ENCODE measurements around the gene PTPRQ. TPM values are rescaled to one million over a fixed set of nuclear protein-coding genes. Genes with fewer than 3 reads are reported as not detected.

PTPRQ gene
- total RNA-seq, 1 donor from 2014 or later, result not detected

- DNase-seq (ENCODE audit: low read depth), result peak; percentile 58
- FAIRE-seq, result no peak
- Histone ChIP-seq H3K27me3 (ENCODE audit: control insufficient read depth, insufficient read depth, low read length) (no peaks in the 10 kb centered on the region), H3K36me3 (ENCODE audit: control insufficient read depth, insufficient read depth, low read length) (no peaks in the 10 kb centered on the region), H3K4me3 (ENCODE audit: low read depth, low read length) (no peak overlapping the region)
- peak; percentile 47 for TF ChIP-seq CTCF (IDR thresholded peaks at IDR 0.05; ENCODE audit: insufficient read depth, low read length, severe bottlenecking)
Measured at GRCh38 chr12:80412343-80412953, 31.6 kb upstream of the PTPRQ start.

- Histone ChIP-seq H3K36me3 (ENCODE audit: control insufficient read depth, insufficient read depth, low read length) (no peaks in the 10 kb centered on the region), H3K27me3 (ENCODE audit: control insufficient read depth, insufficient read depth, low read length) (no peaks in the 10 kb centered on the region), H3K4me3 (ENCODE audit: low read depth, low read length) (no peak overlapping the region)
- no peak for DNase-seq (ENCODE audit: low read depth)
- TF ChIP-seq CTCF (IDR thresholded peaks at IDR 0.05; ENCODE audit: insufficient read depth, low read length, severe bottlenecking), result no peak
- FAIRE-seq, result no peak
Measured at GRCh38 chr12:80413462-80413861, 30.6 kb upstream of the PTPRQ start.

GRCh38 chr12:80415466-80415865 lies 28.6 kb upstream of the PTPRQ start:
- Histone ChIP-seq H3K36me3 (ENCODE audit: control insufficient read depth, insufficient read depth, low read length) (no peaks in the 10 kb centered on the region), H3K4me3 (ENCODE audit: low read depth, low read length) (no peak overlapping the region), H3K27me3 (ENCODE audit: control insufficient read depth, insufficient read depth, low read length) (no peaks in the 10 kb centered on the region)
- DNase-seq (ENCODE audit: low read depth), result no peak
- no peak for FAIRE-seq
- no peak for TF ChIP-seq CTCF (IDR thresholded peaks at IDR 0.05; ENCODE audit: insufficient read depth, low read length, severe bottlenecking)

GRCh38 chr12:80419644-80420043 lies 24.4 kb upstream of the PTPRQ start:
- Histone ChIP-seq H3K36me3 (ENCODE audit: control insufficient read depth, insufficient read depth, low read length) (no peaks in the 10 kb centered on the region), H3K4me3 (ENCODE audit: low read depth, low read length) (no peak overlapping the region), H3K27me3 (ENCODE audit: control insufficient read depth, insufficient read depth, low read length) (no peaks in the 10 kb centered on the region)
- no peak for TF ChIP-seq CTCF (IDR thresholded peaks at IDR 0.05; ENCODE audit: insufficient read depth, low read length, severe bottlenecking)
- DNase-seq (ENCODE audit: low read depth), result no peak
- no peak for FAIRE-seq

GRCh38 chr12:80420075-80420474 lies 24.0 kb upstream of the PTPRQ start:
- TF ChIP-seq CTCF (IDR thresholded peaks at IDR 0.05; ENCODE audit: insufficient read depth, low read length, severe bottlenecking), result no peak
- Histone ChIP-seq H3K4me3 (ENCODE audit: low read depth, low read length) (no peak overlapping the region), H3K36me3 (ENCODE audit: control insufficient read depth, insufficient read depth, low read length) (no peaks in the 10 kb centered on the region), H3K27me3 (ENCODE audit: control insufficient read depth, insufficient read depth, low read length) (no peaks in the 10 kb centered on the region)
- no peak for FAIRE-seq
- DNase-seq (ENCODE audit: low read depth), result no peak

- Histone ChIP-seq H3K4me3 (ENCODE audit: low read depth, low read length) (no peak overlapping the region), H3K27me3 (ENCODE audit: control insufficient read depth, insufficient read depth, low read length) (no peaks in the 10 kb centered on the region), H3K36me3 (ENCODE audit: control insufficient read depth, insufficient read depth, low read length) (no peaks in the 10 kb centered on the region)
- FAIRE-seq, result no peak
- TF ChIP-seq CTCF (IDR thresholded peaks at IDR 0.05; ENCODE audit: insufficient read depth, low read length, severe bottlenecking), result no peak
- DNase-seq (ENCODE audit: low read depth), result peak; percentile 59
Measured at GRCh38 chr12:80422550-80422949, 21.5 kb upstream of the PTPRQ start.
